ENCODE results near the gene TMA7B. TPM values are rescaled to one million over a fixed set of nuclear protein-coding genes. Genes with fewer than 3 reads are reported as not detected.

Gene TMA7B
- total RNA-seq, 1 experiment from 2014 or later: not detected

GRCh38 chr22:39983346-39983745 is 23.1 kb downstream of the TMA7B start:
- no peak for TF ChIP-seq CTCF (IDR thresholded peaks at IDR 0.05; ENCODE audit: unreplicated experiment)
- Mint-ChIP-seq H3K4me3 (ENCODE audit: unreplicated experiment) (no peak overlapping the region), H3K27ac (ENCODE audit: low read depth, unreplicated experiment) (no peak overlapping the region), H3K9me3 (ENCODE audit: unreplicated experiment) (no peaks in the 10 kb centered on the region), H3K27me3 (ENCODE audit: insufficient read depth, unreplicated experiment) (no peaks in the 10 kb centered on the region), H3K36me3 (ENCODE audit: insufficient read depth, unreplicated experiment) (no peaks in the 10 kb centered on the region), H3K4me1 (ENCODE audit: insufficient read depth, unreplicated experiment) (peaks cover 33% of the 10 kb centered on the region)
- POLR2A ChIA-PET: interaction anchor here (0.6 to 2.1 kb wide), 5 partner anchors 11 to 325 kb away, joined by 3 to 14 read pairs (median 5); partner anchors contain the start of gene FAM83F
- BruUV-seq (replicated peaks): no TSS peak
- DNase-seq (ENCODE audit: unreplicated experiment): no peak
- intact Hi-C loops (cut with micrococcal nuclease): no loop called here
- CTCF ChIA-PET: interaction anchor here (0.6 to 1.3 kb wide), 4 partner anchors 14 to 1931 kb away, joined by 3 to 4 read pairs (median 4); no protein-coding TSS in a partner anchor

- TF ChIP-seq CTCF (IDR thresholded peaks at IDR 0.05; ENCODE audit: unreplicated experiment): no peak
- BruUV-seq (replicated peaks): no TSS peak
- Mint-ChIP-seq H3K4me1 (ENCODE audit: insufficient read depth, unreplicated experiment) (peaks cover 33% of the 10 kb centered on the region), H3K9me3 (ENCODE audit: unreplicated experiment) (no peaks in the 10 kb centered on the region), H3K36me3 (ENCODE audit: insufficient read depth, unreplicated experiment) (no peaks in the 10 kb centered on the region), H3K4me3 (ENCODE audit: unreplicated experiment) (no peak overlapping the region), H3K27ac (ENCODE audit: low read depth, unreplicated experiment) (no peak overlapping the region), H3K27me3 (ENCODE audit: insufficient read depth, unreplicated experiment) (no peaks in the 10 kb centered on the region)
- ChIA-PET POLR2A (interaction anchor here (0.7 to 2.5 kb wide), 9 partner anchors 11 to 452 kb away, joined by 3 to 14 read pairs (median 6); partner anchors contain the start of gene FAM83F), CTCF (interaction anchor here (0.6 to 1.3 kb wide), 5 partner anchors 13 to 1932 kb away, joined by 3 to 4 read pairs (median 4); no protein-coding TSS in a partner anchor)
- peak; percentile 39 for DNase-seq (ENCODE audit: unreplicated experiment)
- intact Hi-C loops (cut with micrococcal nuclease): loop anchor here (2.0 kb wide), 1 partner anchor 17 kb away; no protein-coding TSS in a partner anchor
Measured at GRCh38 chr22:39984006-39984405, 23.8 kb downstream of the TMA7B start.

- ChIA-PET POLR2A (interaction anchor here (1.3 to 2.5 kb wide), 8 partner anchors 10 to 453 kb away, joined by 3 to 14 read pairs (median 6); partner anchors contain the start of gene FAM83F), CTCF (interaction anchor here (1.0 to 1.3 kb wide), 2 partner anchors 41 to 449 kb away, joined by 3 to 4 read pairs; no protein-coding TSS in a partner anchor)
- no peak for TF ChIP-seq CTCF (IDR thresholded peaks at IDR 0.05; ENCODE audit: unreplicated experiment)
- H3K27me3 Mint-ChIP-seq (ENCODE audit: insufficient read depth, unreplicated experiment): no peaks in the 10 kb centered on the region
- H3K4me3 Mint-ChIP-seq (ENCODE audit: unreplicated experiment): no peak overlapping the region
- H3K36me3 Mint-ChIP-seq (ENCODE audit: insufficient read depth, unreplicated experiment): no peaks in the 10 kb centered on the region
- no peak for DNase-seq (ENCODE audit: unreplicated experiment)
- peak overlapping the region; percentile 87 for H3K27ac Mint-ChIP-seq (ENCODE audit: low read depth, unreplicated experiment)
- intact Hi-C loops (cut with micrococcal nuclease): loop anchor here (2.0 kb wide), 1 partner anchor 18 kb away; no protein-coding TSS in a partner anchor
- no TSS peak for BruUV-seq (replicated peaks)
- no peaks in the 10 kb centered on the region for H3K9me3 Mint-ChIP-seq (ENCODE audit: unreplicated experiment)
- peaks cover 33% of the 10 kb centered on the region for H3K4me1 Mint-ChIP-seq (ENCODE audit: insufficient read depth, unreplicated experiment)
Measured at GRCh38 chr22:39984746-39985145, 24.5 kb downstream of the TMA7B start.

- intact Hi-C loops (cut with micrococcal nuclease): loop anchor here (2.0 kb wide), 1 partner anchor 19 kb away; no protein-coding TSS in a partner anchor
Measured at GRCh38 chr22:39985383-39986035, 25.3 kb downstream of the TMA7B start.

More at GRCh38 chr22:39985383-39986035, 25.3 kb downstream of the TMA7B start:
- ChIA-PET CTCF (no interaction called here), POLR2A (interaction anchor here (1.3 to 2.5 kb wide), 5 partner anchors 9 to 454 kb away, joined by 3 to 14 read pairs (median 10); partner anchors contain the start of gene FAM83F)
- Mint-ChIP-seq H3K36me3 (ENCODE audit: insufficient read depth, unreplicated experiment) (no peaks in the 10 kb centered on the region), H3K27me3 (ENCODE audit: insufficient read depth, unreplicated experiment) (no peaks in the 10 kb centered on the region), H3K4me1 (ENCODE audit: insufficient read depth, unreplicated experiment) (peaks cover 33% of the 10 kb centered on the region), H3K9me3 (ENCODE audit: unreplicated experiment) (no peaks in the 10 kb centered on the region), H3K27ac (ENCODE audit: low read depth, unreplicated experiment) (peak overlapping the region; percentile 87), H3K4me3 (ENCODE audit: unreplicated experiment) (peak overlapping the region; percentile 38)
- no peak for TF ChIP-seq CTCF (IDR thresholded peaks at IDR 0.05; ENCODE audit: unreplicated experiment)
- DNase-seq (ENCODE audit: unreplicated experiment): no peak
- BruUV-seq (replicated peaks): no TSS peak

Data from MCF 10A (cell line).